ENCODE results near the gene PLCL2. TPM values are rescaled to one million over a fixed set of nuclear protein-coding genes. Genes with fewer than 3 reads are reported as not detected.
A peak's percentile ranks its signal among the peaks of the same experiment; 100 is the strongest.

The PLCL2 gene
- total and polyA plus RNA-seq, 7 donors: 8.0 to 12.6 (median 11.6) TPM

DNA sequence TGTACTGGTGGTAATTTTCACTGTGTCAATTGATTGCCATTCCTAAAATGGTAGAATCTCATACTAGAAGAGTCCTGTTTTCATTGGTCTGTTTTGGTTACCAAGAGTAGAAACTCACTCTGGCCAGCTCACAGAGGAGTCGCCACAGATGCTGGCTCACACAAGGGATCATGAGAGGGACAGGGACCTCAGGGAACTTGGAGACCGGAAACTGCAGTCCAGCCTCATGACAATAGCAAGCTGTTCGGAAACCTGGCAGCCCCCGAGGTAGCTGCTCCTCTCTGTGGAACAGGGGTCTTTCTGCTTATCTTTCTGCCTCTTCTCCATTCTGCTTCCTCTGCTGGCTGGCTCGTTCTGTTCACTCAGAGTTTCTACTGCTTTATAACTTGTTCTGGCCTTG is 192.9 kb downstream of the PLCL2 start:
- no peaks in the 10 kb centered on the region for H3K4me1 ChIP-seq
- no peaks in the 10 kb centered on the region for H3K9me3 ChIP-seq
- H3K27me3 ChIP-seq: no peaks in the 10 kb centered on the region
- H3K36me3 ChIP-seq: no peaks in the 10 kb centered on the region
- DNase-seq: peak; percentile 67
- no peak for TF ChIP-seq POLR2AphosphoS5 (IDR thresholded peaks at IDR 0.05)
- TF ChIP-seq EP300 (IDR thresholded peaks at IDR 0.05): no peak
- TF ChIP-seq, protein P1, sequence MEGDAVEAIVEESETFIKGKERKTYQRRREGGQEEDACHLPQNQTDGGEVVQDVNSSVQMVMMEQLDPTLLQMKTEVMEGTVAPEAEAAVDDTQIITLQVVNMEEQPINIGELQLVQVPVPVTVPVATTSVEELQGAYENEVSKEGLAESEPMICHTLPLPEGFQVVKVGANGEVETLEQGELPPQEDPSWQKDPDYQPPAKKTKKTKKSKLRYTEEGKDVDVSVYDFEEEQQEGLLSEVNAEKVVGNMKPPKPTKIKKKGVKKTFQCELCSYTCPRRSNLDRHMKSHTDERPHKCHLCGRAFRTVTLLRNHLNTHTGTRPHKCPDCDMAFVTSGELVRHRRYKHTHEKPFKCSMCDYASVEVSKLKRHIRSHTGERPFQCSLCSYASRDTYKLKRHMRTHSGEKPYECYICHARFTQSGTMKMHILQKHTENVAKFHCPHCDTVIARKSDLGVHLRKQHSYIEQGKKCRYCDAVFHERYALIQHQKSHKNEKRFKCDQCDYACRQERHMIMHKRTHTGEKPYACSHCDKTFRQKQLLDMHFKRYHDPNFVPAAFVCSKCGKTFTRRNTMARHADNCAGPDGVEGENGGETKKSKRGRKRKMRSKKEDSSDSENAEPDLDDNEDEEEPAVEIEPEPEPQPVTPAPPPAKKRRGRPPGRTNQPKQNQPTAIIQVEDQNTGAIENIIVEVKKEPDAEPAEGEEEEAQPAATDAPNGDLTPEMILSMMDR (IDR thresholded peaks at IDR 0.05): no peak
- no peak for TF ChIP-seq POLR2A (IDR thresholded peaks at IDR 0.05)
- intact Hi-C loops (cut with DNase I): no loop called here
- H3K27ac ChIP-seq: no peak overlapping the region
- no peak overlapping the region for H3K4me3 ChIP-seq
- 77 to 82% methylated on average over 5 of the region's 5 CpGs for WGBS, 2 donors

DNA sequence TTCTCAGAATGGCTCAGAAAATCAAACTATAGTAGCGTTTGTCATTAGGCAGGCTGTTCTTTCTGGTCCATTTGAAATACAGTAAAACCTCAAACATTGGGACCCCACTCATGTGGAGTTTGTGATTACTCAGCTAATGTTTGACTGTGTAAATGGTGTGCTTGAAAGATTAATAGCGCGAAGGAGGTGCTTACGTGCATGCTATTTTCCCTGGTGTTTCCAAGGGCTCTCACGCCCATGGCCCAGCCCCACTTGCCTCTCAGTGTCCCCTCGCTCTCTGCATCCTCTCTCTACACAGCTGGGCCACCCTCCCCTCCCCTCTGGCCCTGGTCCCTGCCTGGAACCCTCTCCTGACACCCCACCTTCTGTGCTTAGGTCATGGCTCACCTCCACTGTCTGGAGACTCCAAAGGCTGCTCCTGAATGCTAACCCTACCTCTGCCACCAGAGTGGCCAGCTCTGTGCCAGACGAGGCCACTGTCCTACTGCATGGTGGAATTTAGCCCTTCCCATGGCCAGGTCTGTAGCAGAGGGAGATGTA is 194.2 kb downstream of the PLCL2 start:
- DNase-seq: no peak
- Histone ChIP-seq H3K27ac (no peak overlapping the region), H3K4me3 (no peak overlapping the region), H3K36me3 (no peaks in the 10 kb centered on the region), H3K4me1 (no peaks in the 10 kb centered on the region), H3K27me3 (no peaks in the 10 kb centered on the region), H3K9me3 (no peaks in the 10 kb centered on the region)
- TF ChIP-seq POLR2A (IDR thresholded peaks at IDR 0.05) (no peak), EP300 (IDR thresholded peaks at IDR 0.05) (no peak), POLR2AphosphoS5 (IDR thresholded peaks at IDR 0.05) (no peak)
- TF ChIP-seq, protein P1 (IDR thresholded peaks at IDR 0.05): no peak
- WGBS, 2 donors: 98 to 99% methylated on average over 7 of the region's 7 CpGs
- intact Hi-C loops (cut with DNase I): no loop called here

DNA sequence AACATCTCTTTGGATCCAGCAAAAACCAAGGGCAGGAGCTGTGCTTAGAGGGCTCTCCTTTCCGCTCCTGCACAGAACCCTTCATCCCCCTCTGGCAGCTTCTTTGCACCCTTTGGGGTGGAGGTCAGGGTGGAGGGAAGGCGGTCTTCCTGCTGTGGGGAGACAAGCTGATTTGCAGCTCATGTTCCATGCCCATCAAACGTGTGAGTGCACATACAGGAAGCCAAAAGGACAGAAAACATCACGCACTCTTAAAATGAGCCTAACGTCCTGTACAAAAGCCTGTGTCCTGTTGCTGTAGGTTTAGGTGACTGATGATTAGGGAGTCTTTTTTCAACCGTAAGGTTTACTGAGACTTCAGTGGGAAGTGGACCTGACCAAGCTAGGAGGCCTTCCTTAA is 195.2 kb downstream of the PLCL2 start:
- Histone ChIP-seq H3K9me3 (no peaks in the 10 kb centered on the region), H3K27me3 (no peaks in the 10 kb centered on the region), H3K4me1 (no peaks in the 10 kb centered on the region), H3K27ac (no peak overlapping the region), H3K4me3 (no peak overlapping the region), H3K36me3 (no peaks in the 10 kb centered on the region)
- no peak for DNase-seq
- TF ChIP-seq POLR2AphosphoS5 (IDR thresholded peaks at IDR 0.05): no peak
- no peak for TF ChIP-seq EP300 (IDR thresholded peaks at IDR 0.05)
- TF ChIP-seq, protein P1 (IDR thresholded peaks at IDR 0.05): no peak
- no peak for TF ChIP-seq POLR2A (IDR thresholded peaks at IDR 0.05)
- intact Hi-C loops (cut with DNase I): no loop called here
- 85 to 93% methylated on average over 6 of the region's 6 CpGs for WGBS, 2 donors

DNA sequence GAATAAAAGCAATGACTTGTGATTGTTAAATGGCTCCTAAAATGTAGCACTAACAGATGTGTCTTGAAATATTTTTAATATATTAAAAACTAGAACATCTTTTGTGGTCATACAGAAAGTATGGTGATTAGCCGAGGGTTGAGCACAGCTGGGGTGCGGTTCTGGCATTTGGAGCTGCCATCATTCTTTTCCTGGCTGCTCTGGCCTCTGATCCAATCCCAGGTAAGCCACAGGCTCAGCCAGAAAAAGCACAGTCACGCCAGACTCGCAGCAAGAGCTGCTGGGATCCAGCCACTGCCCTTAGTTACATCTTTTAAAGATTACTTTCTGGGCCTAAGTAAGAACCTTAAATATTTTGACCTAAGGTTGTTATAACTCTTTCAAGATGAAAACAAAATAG is 196.8 kb downstream of the PLCL2 start:
- no peaks in the 10 kb centered on the region for H3K36me3 ChIP-seq
- H3K27ac ChIP-seq: no peak overlapping the region
- no peak overlapping the region for H3K4me3 ChIP-seq
- TF ChIP-seq POLR2A (IDR thresholded peaks at IDR 0.05): no peak
- TF ChIP-seq EP300 (IDR thresholded peaks at IDR 0.05): no peak
- no peak for TF ChIP-seq POLR2AphosphoS5 (IDR thresholded peaks at IDR 0.05)
- TF ChIP-seq, protein P1 (IDR thresholded peaks at IDR 0.05): no peak
- no peaks in the 10 kb centered on the region for H3K4me1 ChIP-seq
- WGBS, 2 donors: 91 to 96% methylated on average over 4 of the region's 4 CpGs
- no peak for DNase-seq
- no peaks in the 10 kb centered on the region for H3K27me3 ChIP-seq
- H3K9me3 ChIP-seq: no peaks in the 10 kb centered on the region
- intact Hi-C loops (cut with DNase I): no loop called here

DNA sequence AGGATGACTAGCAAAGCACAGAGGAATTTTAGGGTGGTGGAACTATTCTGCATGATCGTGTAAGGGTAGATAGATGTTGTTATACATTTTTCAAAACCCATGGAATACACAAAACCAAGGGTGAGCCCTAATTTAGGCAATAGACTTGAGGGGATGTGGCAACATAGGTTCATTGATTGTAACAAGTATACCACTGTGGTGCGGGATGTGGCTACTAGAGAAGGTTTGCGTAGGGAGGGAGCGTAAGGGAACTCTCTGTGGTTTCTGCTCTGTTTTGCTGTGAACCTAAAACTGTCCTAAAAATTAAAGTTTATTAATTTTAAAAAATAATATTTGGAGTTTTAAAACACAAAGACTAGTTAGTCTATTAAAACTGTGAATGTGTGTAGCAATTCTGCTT is 202.8 kb downstream of the PLCL2 start:
- 83 to 91% methylated on average over 4 of the region's 4 CpGs for WGBS, 2 donors
- intact Hi-C loops (cut with DNase I): no loop called here
- no peak overlapping the region for H3K27ac ChIP-seq
- peaks cover 0 to 10% (median 0%) of the 10 kb centered on the region in 4 donors for H3K4me1 ChIP-seq
- no peaks in the 10 kb centered on the region for H3K9me3 ChIP-seq
- no peaks in the 10 kb centered on the region for H3K27me3 ChIP-seq
- TF ChIP-seq EP300 (IDR thresholded peaks at IDR 0.05): no peak
- no peak for TF ChIP-seq POLR2AphosphoS5 (IDR thresholded peaks at IDR 0.05)
- TF ChIP-seq POLR2A (IDR thresholded peaks at IDR 0.05): no peak
- TF ChIP-seq, protein P1 (IDR thresholded peaks at IDR 0.05): no peak
- H3K4me3 ChIP-seq: no peak overlapping the region
- no peaks in the 10 kb centered on the region for H3K36me3 ChIP-seq
- DNase-seq: no peak
